ENCODE data around the gene KRTAP3-1. TPM values are rescaled to one million over a fixed set of nuclear protein-coding genes. Genes with fewer than 3 reads are reported as not detected.
"Not testable (repeated sequence)": the region's sequence is repeated elsewhere in the genome, so short reads cannot be mapped to it uniquely, and the experiment has no call there.

KRTAP3-1 gene
- total RNA-seq, 1 experiment from 2014 or later: 1.6 TPM

GRCh38 chr17:41002814-41003213 lies 6.1 kb downstream of the KRTAP3-1 start:
- Histone ChIP-seq H3K4me3 (ENCODE audit: low read length) (no peak overlapping the region), H3K27ac (ENCODE audit: low read length) (peak overlapping the region; percentile 23), H3K27me3 (ENCODE audit: low read length) (no peaks in the 10 kb centered on the region), H4K20me1 (ENCODE audit: low read length) (no peaks in the 10 kb centered on the region), H3K36me3 (ENCODE audit: low read depth, low read length) (no peaks in the 10 kb centered on the region), H3F3A (ENCODE audit: low read length, unreplicated experiment) (no peaks in the 10 kb centered on the region), H3K4me2 (ENCODE audit: low read length) (peak overlapping the region; percentile 35; the same call in 1 of the 2 replicates), H3K9me2 (replicated peaks; ENCODE audit: low read length) (no peaks in the 10 kb centered on the region), H3K79me2 (ENCODE audit: low read length) (no peaks in the 10 kb centered on the region), H3K9ac (ENCODE audit: low read length) (no peak overlapping the region), H3K4me1 (ENCODE audit: insufficient read depth, low read length) (peaks cover 21% of the 10 kb centered on the region), H3K9me3 (ENCODE audit: low read length) (no peaks in the 10 kb centered on the region), H2AFZ (ENCODE audit: low read length) (peak overlapping the region; percentile 32; the same call in 1 of the 2 replicates)
- DNase-seq (peak; percentile 61), ATAC-seq (peak; percentile 69)
- TF ChIP-seq CTCF (conservative IDR thresholded peaks at IDR 0.05; ENCODE audit: low read depth, low read length) (no peak), EZH2phosphoT487 (IDR thresholded peaks at IDR 0.05; ENCODE audit: borderline replicate concordance, low read length) (no peak), EZH2 (IDR thresholded peaks at IDR 0.05; ENCODE audit: low read length, unreplicated experiment) (no peak)
- POLR2A ChIA-PET (ENCODE audit: unreplicated experiment): no interaction called here
- CTCF ChIA-PET: no interaction called here
- intact Hi-C loops (cut with micrococcal nuclease): loop anchor here (10.0 kb wide), 2 partner anchors 62 to 88 kb away; partner anchors contain the start of genes KRTAP2-3 and KRTAP2-4
- BruUV-seq (replicated peaks): no TSS peak

GRCh38 chr17:41001795-41002194 lies 7.1 kb downstream of the KRTAP3-1 start:
- TF ChIP-seq EZH2phosphoT487 (IDR thresholded peaks at IDR 0.05; ENCODE audit: borderline replicate concordance, low read length): no peak
- TF ChIP-seq CTCF (conservative IDR thresholded peaks at IDR 0.05; ENCODE audit: low read depth, low read length): no peak
- no peak for TF ChIP-seq EZH2 (IDR thresholded peaks at IDR 0.05; ENCODE audit: low read length, unreplicated experiment)
- ATAC-seq: no peak
- intact Hi-C loops (cut with micrococcal nuclease): loop anchor here (10.0 kb wide), 2 partner anchors 63 to 87 kb away; partner anchors contain the start of genes KRTAP2-3 and KRTAP2-4
- no peaks in the 10 kb centered on the region for H3K9me2 ChIP-seq (replicated peaks; ENCODE audit: low read length)
- no TSS peak for BruUV-seq (replicated peaks)
- H3K4me2 ChIP-seq (ENCODE audit: low read length): no peak overlapping the region
- ChIA-PET CTCF (no interaction called here), POLR2A (ENCODE audit: unreplicated experiment) (no interaction called here)
- no peaks in the 10 kb centered on the region for H3F3A ChIP-seq (ENCODE audit: low read length, unreplicated experiment)
- H3K4me1 ChIP-seq (ENCODE audit: insufficient read depth, low read length): peaks cover 21% of the 10 kb centered on the region
- H3K9ac ChIP-seq (ENCODE audit: low read length): no peak overlapping the region
- H3K4me3 ChIP-seq (ENCODE audit: low read length): no peak overlapping the region
- no peak overlapping the region for H3K27ac ChIP-seq (ENCODE audit: low read length)
- no peaks in the 10 kb centered on the region for H3K9me3 ChIP-seq (ENCODE audit: low read length)
- DNase-seq: no peak
- no peaks in the 10 kb centered on the region for H4K20me1 ChIP-seq (ENCODE audit: low read length)
- no peaks in the 10 kb centered on the region for H3K36me3 ChIP-seq (ENCODE audit: low read depth, low read length)
- no peaks in the 10 kb centered on the region for H3K27me3 ChIP-seq (ENCODE audit: low read length)
- H3K79me2 ChIP-seq (ENCODE audit: low read length): no peaks in the 10 kb centered on the region
- H2AFZ ChIP-seq (ENCODE audit: low read length): no peak overlapping the region

- H3F3A ChIP-seq (ENCODE audit: low read length, unreplicated experiment); H2AFZ ChIP-seq (ENCODE audit: low read length): not testable (repeated sequence)
Measured at GRCh38 chr17:40999563-40999962, 9.4 kb downstream of the KRTAP3-1 start, which contains the start of gene KRTAP3-2. Gene KRTAP3-2 (minus strand): TSS chr17:40999906. CDS start chr17:40999853, 53 bp downstream.

More at GRCh38 chr17:40999563-40999962, 9.4 kb downstream of the KRTAP3-1 start, which contains the start of gene KRTAP3-2:
- BruUV-seq (replicated peaks); CTCF ChIA-PET; H3K36me3 ChIP-seq (ENCODE audit: low read depth, low read length); intact Hi-C loops (cut with micrococcal nuclease); H3K79me2 ChIP-seq (ENCODE audit: low read length); H3K27ac ChIP-seq (ENCODE audit: low read length); H3K4me2 ChIP-seq (ENCODE audit: low read length); H3K9me2 ChIP-seq (replicated peaks; ENCODE audit: low read length); ATAC-seq; H3K9me3 ChIP-seq (ENCODE audit: low read length); DNase-seq; H3K4me3 ChIP-seq (ENCODE audit: low read length); H3K27me3 ChIP-seq (ENCODE audit: low read length); H4K20me1 ChIP-seq (ENCODE audit: low read length); H3K9ac ChIP-seq (ENCODE audit: low read length); POLR2A ChIA-PET (ENCODE audit: unreplicated experiment): not testable (repeated sequence)
- peaks cover 21% of the 10 kb centered on the region for H3K4me1 ChIP-seq (ENCODE audit: insufficient read depth, low read length)
